Measurements from ENCODE around the gene EFCC1. TPM values are rescaled to one million over a fixed set of nuclear protein-coding genes. Genes with fewer than 3 reads are reported as not detected.

Gene EFCC1
- total RNA-seq, 2 experiments from 2014 or later = 0.13 to 0.21 TPM

DNA sequence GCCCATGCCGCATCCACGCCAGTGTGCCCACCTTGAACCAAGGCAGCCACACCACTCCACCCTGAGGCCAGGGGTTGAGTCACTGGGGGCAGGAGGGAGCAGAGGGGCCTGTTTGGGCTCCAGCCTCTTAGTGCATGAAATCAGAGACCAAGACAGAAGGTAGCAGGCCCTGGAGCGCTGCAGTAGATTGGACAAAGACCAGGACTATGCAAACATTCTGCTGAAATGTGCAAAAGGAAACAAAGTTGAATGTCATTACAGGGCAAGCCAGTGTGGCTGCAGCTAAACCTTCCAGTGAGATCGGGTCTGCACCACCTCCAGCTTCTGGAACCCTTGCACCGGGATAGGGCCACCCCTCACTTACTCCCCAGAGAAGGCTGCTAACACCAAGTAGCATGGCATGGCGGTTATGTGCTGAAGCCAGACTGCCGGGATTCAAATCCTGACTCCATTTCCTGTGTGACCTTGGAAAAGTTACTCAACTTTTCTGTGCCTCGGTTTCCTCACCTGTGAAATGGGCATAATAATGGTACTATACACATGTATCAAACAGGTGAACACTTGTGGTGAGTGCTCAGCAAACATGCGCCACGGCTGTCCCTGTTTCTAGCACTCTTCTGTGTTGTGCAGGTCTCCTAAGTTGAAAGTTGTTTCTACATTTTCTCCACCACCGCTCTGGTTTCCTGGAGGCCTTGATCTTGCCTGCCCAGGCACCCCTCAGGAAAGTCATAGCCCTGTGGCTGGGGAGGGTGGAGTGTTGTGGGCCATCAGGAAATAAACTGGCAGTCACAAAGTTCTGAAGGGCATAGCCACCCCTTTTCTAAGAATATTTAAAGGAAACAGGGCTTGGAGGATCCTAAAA, 34.5 kb downstream of the EFCC1 start:
- H3K27me3 Mint-ChIP-seq (ENCODE audit: low read depth) = peaks cover 4% of the 10 kb centered on the region
- peak; percentile 59 for ATAC-seq
- ChIA-PET CTCF (interaction anchor here (1.0 to 2.7 kb wide), 5 partner anchors 8 to 65 kb away, joined by 4 to 11 read pairs (median 8); no protein-coding TSS in a partner anchor), POLR2A (interaction anchor here (1.4 kb wide), 1 partner anchor 9 kb away, joined by 5 read pairs; no protein-coding TSS in a partner anchor)
- no peak overlapping the region for H3K4me3 Mint-ChIP-seq
- DNase-seq = peak; percentile 33
- peak overlapping the region; percentile 70 for H3K27ac Mint-ChIP-seq
- no peaks in the 10 kb centered on the region for H3K9me3 Mint-ChIP-seq (ENCODE audit: insufficient read depth)
- H3K4me1 Mint-ChIP-seq (ENCODE audit: low read depth) = peaks cover 25% of the 10 kb centered on the region
- no peaks in the 10 kb centered on the region for H3K36me3 Mint-ChIP-seq (ENCODE audit: low read depth)

GRCh38 chr3:129036222-129037092, 35.4 kb downstream of the EFCC1 start:
- peak overlapping the region; percentile 70 for H3K27ac Mint-ChIP-seq
- ATAC-seq = no peak
- ChIA-PET POLR2A (no interaction called here), CTCF (interaction anchor here (1.7 to 2.7 kb wide), 4 partner anchors 9 to 66 kb away, joined by 6 to 11 read pairs (median 9); no protein-coding TSS in a partner anchor)
- H3K27me3 Mint-ChIP-seq (ENCODE audit: low read depth) = peaks cover 8% of the 10 kb centered on the region
- no peaks in the 10 kb centered on the region for H3K9me3 Mint-ChIP-seq (ENCODE audit: insufficient read depth)
- DNase-seq = no peak
- peaks cover 25% of the 10 kb centered on the region for H3K4me1 Mint-ChIP-seq (ENCODE audit: low read depth)
- H3K4me3 Mint-ChIP-seq = no peak overlapping the region
- no peaks in the 10 kb centered on the region for H3K36me3 Mint-ChIP-seq (ENCODE audit: low read depth)

GRCh38 chr3:129037093-129037419, 36.0 kb downstream of the EFCC1 start:
- H3K27me3 Mint-ChIP-seq (ENCODE audit: low read depth) = peaks cover 12% of the 10 kb centered on the region
- H3K27ac Mint-ChIP-seq = no peak overlapping the region
- H3K36me3 Mint-ChIP-seq (ENCODE audit: low read depth) = no peaks in the 10 kb centered on the region
- ATAC-seq (no peak), DNase-seq (no peak)
- no peaks in the 10 kb centered on the region for H3K9me3 Mint-ChIP-seq (ENCODE audit: insufficient read depth)
- ChIA-PET CTCF (interaction anchor here (1.7 to 2.7 kb wide), 4 partner anchors 10 to 67 kb away, joined by 6 to 11 read pairs (median 9); no protein-coding TSS in a partner anchor), POLR2A (no interaction called here)
- no peak overlapping the region for H3K4me3 Mint-ChIP-seq
- peaks cover 25% of the 10 kb centered on the region for H3K4me1 Mint-ChIP-seq (ENCODE audit: low read depth)

- ChIA-PET CTCF (interaction anchor here (1.2 to 2.3 kb wide), 3 partner anchors 11 to 68 kb away, joined by 3 to 10 read pairs (median 8); no protein-coding TSS in a partner anchor), POLR2A (interaction anchor here (0.9 kb wide), 1 partner anchor 11 kb away, joined by 3 read pairs; no protein-coding TSS in a partner anchor)
- Mint-ChIP-seq H3K27ac (no peak overlapping the region), H3K36me3 (ENCODE audit: low read depth) (no peaks in the 10 kb centered on the region), H3K4me1 (ENCODE audit: low read depth) (peaks cover 25% of the 10 kb centered on the region), H3K4me3 (no peak overlapping the region), H3K9me3 (ENCODE audit: insufficient read depth) (no peaks in the 10 kb centered on the region), H3K27me3 (ENCODE audit: low read depth) (peaks cover 20% of the 10 kb centered on the region)
- DNase-seq (no peak), ATAC-seq (no peak)
Measured at GRCh38 chr3:129038121-129038855, 37.2 kb downstream of the EFCC1 start.

- ChIA-PET POLR2A (interaction anchor here (0.8 to 1.5 kb wide), 2 partner anchors 62 to 81 kb away, joined by 3 to 6 read pairs; no protein-coding TSS in a partner anchor), CTCF (interaction anchor here (1.2 kb wide), 1 partner anchor 69 kb away, joined by 3 read pairs; no protein-coding TSS in a partner anchor)
- no peak overlapping the region for H3K4me3 Mint-ChIP-seq
- H3K36me3 Mint-ChIP-seq (ENCODE audit: low read depth) = no peaks in the 10 kb centered on the region
- no peak for ATAC-seq
- peaks cover 20% of the 10 kb centered on the region for H3K27me3 Mint-ChIP-seq (ENCODE audit: low read depth)
- H3K4me1 Mint-ChIP-seq (ENCODE audit: low read depth) = peaks cover 25% of the 10 kb centered on the region
- no peaks in the 10 kb centered on the region for H3K9me3 Mint-ChIP-seq (ENCODE audit: insufficient read depth)
- no peak overlapping the region for H3K27ac Mint-ChIP-seq
- no peak for DNase-seq
Measured at GRCh38 chr3:129039271-129040038, 38.4 kb downstream of the EFCC1 start.

DNA sequence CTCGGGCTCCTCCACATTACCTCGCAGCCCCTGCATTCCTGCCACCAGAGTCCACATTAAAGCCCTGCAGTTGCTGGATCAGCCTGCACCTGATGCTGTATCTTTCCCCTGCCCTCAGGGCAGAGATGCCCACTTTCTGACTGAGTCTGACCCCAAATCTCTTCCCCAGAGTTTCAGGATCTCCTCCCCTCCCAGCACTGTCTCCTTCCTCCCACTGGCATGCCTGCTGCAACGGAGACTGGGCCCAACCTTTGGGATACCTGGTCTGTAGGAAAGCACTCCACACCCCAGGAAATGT, 38.9 kb downstream of the EFCC1 start:
- POLR2A ChIA-PET = interaction anchor here (0.8 to 1.5 kb wide), 2 partner anchors 62 to 80 kb away, joined by 3 to 6 read pairs; no protein-coding TSS in a partner anchor
- DNase-seq (no peak), ATAC-seq (no peak)
- H3K36me3 Mint-ChIP-seq (ENCODE audit: low read depth) = no peaks in the 10 kb centered on the region
- no peak overlapping the region for H3K4me3 Mint-ChIP-seq
- peaks cover 21% of the 10 kb centered on the region for H3K4me1 Mint-ChIP-seq (ENCODE audit: low read depth)
- H3K9me3 Mint-ChIP-seq (ENCODE audit: insufficient read depth) = no peaks in the 10 kb centered on the region
- H3K27ac Mint-ChIP-seq = no peak overlapping the region
- peaks cover 24% of the 10 kb centered on the region for H3K27me3 Mint-ChIP-seq (ENCODE audit: low read depth)
- CTCF ChIA-PET = no interaction called here

DNA sequence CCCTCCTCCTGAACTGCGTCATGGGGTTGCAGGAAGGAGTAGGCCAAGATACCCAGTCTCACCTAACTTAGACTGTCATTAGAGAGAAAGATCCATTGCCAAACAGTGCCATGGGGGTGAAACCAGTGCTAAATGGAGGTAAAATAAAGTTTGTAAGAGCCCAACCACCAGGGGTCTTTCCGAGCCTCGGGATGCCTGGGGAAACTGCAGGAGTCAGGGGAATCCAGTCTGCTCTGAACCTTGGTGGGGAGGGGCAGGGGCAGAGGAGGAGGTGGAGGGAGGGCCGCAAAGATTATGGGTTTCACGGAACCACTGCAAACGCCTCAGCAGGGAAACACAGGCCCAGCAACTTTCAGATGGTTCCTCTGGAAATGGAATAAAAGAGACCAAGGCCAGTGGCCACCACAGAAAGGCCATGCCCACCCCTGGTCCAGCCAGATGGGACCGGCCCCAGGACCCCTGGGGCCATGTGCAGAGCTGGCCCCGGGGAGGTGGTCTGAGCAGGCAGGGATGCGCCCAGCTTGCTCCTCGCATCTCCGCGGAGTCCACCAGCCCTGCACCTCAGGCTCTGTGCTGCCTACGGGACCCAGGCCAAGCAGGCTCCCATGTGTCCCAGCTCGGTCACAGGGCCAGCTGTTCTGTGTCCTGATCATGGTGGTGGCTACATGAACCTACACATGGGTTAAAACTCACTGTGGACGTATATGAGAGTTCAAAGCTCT, 39.6 kb downstream of the EFCC1 start:
- Mint-ChIP-seq H3K27ac (no peak overlapping the region), H3K4me3 (no peak overlapping the region), H3K4me1 (ENCODE audit: low read depth) (peaks cover 14% of the 10 kb centered on the region), H3K36me3 (ENCODE audit: low read depth) (no peaks in the 10 kb centered on the region), H3K27me3 (ENCODE audit: low read depth) (peaks cover 24% of the 10 kb centered on the region), H3K9me3 (ENCODE audit: insufficient read depth) (no peaks in the 10 kb centered on the region)
- ATAC-seq (no peak), DNase-seq (no peak)
- ChIA-PET POLR2A (interaction anchor here (0.6 kb wide), 1 partner anchor 202 kb away, joined by 3 read pairs; no protein-coding TSS in a partner anchor), CTCF (interaction anchor here (1.1 to 2.6 kb wide), 3 partner anchors 11 to 13 kb away, joined by 3 to 22 read pairs (median 3); no protein-coding TSS in a partner anchor)

- CTCF ChIA-PET = interaction anchor here (1.2 kb wide), 1 partner anchor 29 kb away, joined by 8 read pairs; no protein-coding TSS in a partner anchor
- ATAC-seq (peak; percentile 93), DNase-seq (peak; percentile 40)
- Mint-ChIP-seq H3K27me3 (ENCODE audit: low read depth) (peaks cover 30% of the 10 kb centered on the region), H3K36me3 (ENCODE audit: low read depth) (peaks cover 6% of the 10 kb centered on the region), H3K4me3 (no peak overlapping the region), H3K4me1 (ENCODE audit: low read depth) (no peaks in the 10 kb centered on the region), H3K9me3 (ENCODE audit: insufficient read depth) (peaks cover 7% of the 10 kb centered on the region), H3K27ac (no peak overlapping the region)
- POLR2A ChIA-PET = no interaction called here
Measured at GRCh38 chr3:129045675-129046036, 44.6 kb downstream of the EFCC1 start.

DNA sequence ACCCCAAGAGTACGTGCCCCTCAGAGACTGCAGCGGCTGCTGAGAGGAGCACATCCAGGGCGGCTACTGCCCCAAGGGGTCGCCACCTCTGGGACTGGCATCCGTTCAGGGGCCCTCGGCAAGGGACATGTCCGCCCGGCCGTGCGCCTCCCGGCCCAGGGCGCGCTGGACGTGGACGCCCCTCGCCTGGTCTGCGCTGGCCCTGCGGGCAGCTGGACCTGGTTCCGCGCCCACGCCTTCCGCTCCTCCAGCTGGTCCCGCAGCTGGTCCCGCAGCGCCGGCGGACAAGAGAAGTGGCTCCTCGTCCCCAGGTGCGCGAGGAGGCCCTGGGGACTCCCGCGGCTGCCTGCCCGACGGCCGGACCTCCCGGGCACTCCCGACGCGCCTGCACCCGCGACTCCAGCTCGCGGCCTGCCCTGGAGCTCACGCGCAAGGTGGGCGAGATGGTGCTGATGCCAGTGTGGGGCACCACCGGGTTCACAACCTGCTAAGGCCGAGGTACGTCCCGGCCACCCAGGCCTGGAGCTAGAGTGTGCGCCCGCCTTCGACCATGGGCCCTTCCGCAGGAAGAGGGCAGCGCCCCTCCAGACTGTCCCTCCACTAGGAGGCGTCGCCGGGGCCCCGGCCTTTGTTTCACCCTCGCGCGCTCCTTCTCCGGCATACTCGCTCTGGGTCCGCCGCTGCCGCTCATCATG, 45.1 kb downstream of the EFCC1 start:
- Mint-ChIP-seq H3K9me3 (ENCODE audit: insufficient read depth) (peaks cover 7% of the 10 kb centered on the region), H3K36me3 (ENCODE audit: low read depth) (peaks cover 6% of the 10 kb centered on the region), H3K4me1 (ENCODE audit: low read depth) (no peaks in the 10 kb centered on the region), H3K4me3 (no peak overlapping the region), H3K27me3 (ENCODE audit: low read depth) (peaks cover 28% of the 10 kb centered on the region), H3K27ac (no peak overlapping the region)
- POLR2A ChIA-PET = no interaction called here
- DNase-seq (no peak), ATAC-seq (peak; percentile 72)
- CTCF ChIA-PET = interaction anchor here (1.2 to 1.8 kb wide), 2 partner anchors 30 to 76 kb away, joined by 7 to 8 read pairs; no protein-coding TSS in a partner anchor
